Activated T-cell treated with anti-CD3 and anti-CD28 coated beads for 48 hours (primary cell): ENCODE data around the gene SAA2.
"Not testable (repeated sequence)": the region's sequence is repeated elsewhere in the genome, so short reads cannot be mapped to it uniquely, and the experiment has no call there.

ENCODE experiments used
- DNase-seq: peaks from one replicate; pipeline ENCODE4 v3.0.0-alpha.2; 2020; ENCODE audit warnings: low read depth

SAA2 gene

GRCh38 chr11:18248561-18248960 is at the start of gene SAA2:
Gene SAA2 (minus strand): TSS chr11:18248668. CDS start chr11:18248011, 657 bp downstream.
- DNase-seq, result no peak

GRCh38 chr11:18295316-18295715 is 46.8 kb upstream of the SAA2 start:
- no peak for DNase-seq

- no peak for DNase-seq
Measured at GRCh38 chr11:18294862-18295261, 46.4 kb upstream of the SAA2 start.

- DNase-seq, result no peak
Measured at GRCh38 chr11:18288911-18289310, 40.4 kb upstream of the SAA2 start.

GRCh38 chr11:18285841-18286240 is 37.4 kb upstream of the SAA2 start:
- no peak for DNase-seq

- no peak for DNase-seq
Measured at GRCh38 chr11:18282626-18283025, 34.2 kb upstream of the SAA2 start.

GRCh38 chr11:18280438-18281045 is 32.1 kb upstream of the SAA2 start:
- no peak for DNase-seq

GRCh38 chr11:18277565-18278271 is 29.2 kb upstream of the SAA2 start:
- DNase-seq, result no peak

- no peak for DNase-seq
Measured at GRCh38 chr11:18271206-18271605, 22.7 kb upstream of the SAA2 start.

- no peak for DNase-seq
Measured at GRCh38 chr11:18270102-18270501, 21.6 kb upstream of the SAA2 start.

GRCh38 chr11:18269252-18269651 is 20.8 kb upstream of the SAA2 start:
- not testable (repeated sequence) for DNase-seq

- DNase-seq, result not testable (repeated sequence)
Measured at GRCh38 chr11:18267335-18268133, 19.1 kb upstream of the SAA2 start.

GRCh38 chr11:18265949-18266348 is 17.5 kb upstream of the SAA2 start, which contains the start of gene SAA1:
Gene SAA1 (plus strand): TSS chr11:18266264. CDS start chr11:18266888, 624 bp downstream.
- DNase-seq, result no peak

- no peak for DNase-seq
Measured at GRCh38 chr11:18264677-18265555, 16.4 kb upstream of the SAA2 start.

- no peak for DNase-seq
Measured at GRCh38 chr11:18264035-18264434, 15.6 kb upstream of the SAA2 start.

GRCh38 chr11:18262681-18263350 is 14.3 kb upstream of the SAA2 start:
- not testable (repeated sequence) for DNase-seq

GRCh38 chr11:18261721-18262120 is 13.3 kb upstream of the SAA2 start:
- no peak for DNase-seq

- no peak for DNase-seq
Measured at GRCh38 chr11:18259259-18259658, 10.8 kb upstream of the SAA2 start.

- no peak for DNase-seq
Measured at GRCh38 chr11:18254781-18255361, 6.4 kb upstream of the SAA2 start.

- no peak for DNase-seq
Measured at GRCh38 chr11:18253778-18254338, 5.4 kb upstream of the SAA2 start.

GRCh38 chr11:18253233-18253632 is 4.8 kb upstream of the SAA2 start:
- DNase-seq, result no peak
